A375 (cell line): ENCODE data around the gene EPHB6. TPM values are rescaled to one million over a fixed set of nuclear protein-coding genes. Genes with fewer than 3 reads are reported as not detected.

Experiments used
- total RNA-seq: library from RNA; depleted of rRNA; stranded (reverse); fragments of >200 nt; shearing (Covaris generic); gene quantifications from 2 replicates; pipeline ENCODE4 v1.2.3, GENCODE V29; 2014; rRNA removed

The EPHB6 gene
- total RNA-seq, result not detected in 2 replicates

DNA sequence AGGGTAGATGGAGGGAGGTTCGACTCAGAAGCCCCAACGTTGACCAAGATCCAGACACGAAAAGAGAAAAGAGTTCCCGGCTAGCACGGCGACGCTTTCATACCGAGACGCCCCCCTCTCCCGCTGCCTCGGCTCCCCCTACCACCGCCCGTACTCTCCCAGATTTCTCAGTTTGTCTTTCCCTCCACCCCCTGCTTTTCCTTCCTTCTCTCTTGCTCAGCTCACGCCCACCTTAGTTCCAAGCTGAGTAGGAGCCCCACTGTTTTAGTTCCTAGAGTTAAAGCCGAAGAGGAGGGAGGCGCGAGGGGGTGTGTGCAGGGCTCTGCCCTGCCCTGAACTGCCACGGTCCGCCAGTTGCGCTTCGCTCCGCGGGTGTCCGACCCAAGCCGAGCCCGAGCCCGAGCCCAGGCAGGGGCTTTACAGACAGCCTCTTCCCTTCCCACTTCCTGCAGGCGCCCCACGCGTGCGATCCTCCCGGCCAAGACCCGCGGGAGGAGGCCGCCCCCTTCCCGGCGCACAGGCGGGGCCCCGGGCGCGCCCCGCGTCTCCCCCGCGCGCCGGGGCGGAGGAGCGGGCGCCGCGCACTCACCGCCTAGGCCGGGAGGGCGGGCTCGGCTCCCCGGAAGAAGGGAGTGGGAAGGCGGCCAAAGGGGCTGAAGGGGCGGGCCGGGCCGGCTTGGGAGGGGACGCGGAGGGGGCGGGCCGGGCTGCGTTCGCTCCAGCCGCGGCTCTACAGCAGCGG, at the start of gene EPHB6:
TSS of gene EPHB6 (plus strand) at position 705 of the 742 bp plus-strand sequence. CDS start 8,152 bp downstream, outside the sequence.

DNA sequence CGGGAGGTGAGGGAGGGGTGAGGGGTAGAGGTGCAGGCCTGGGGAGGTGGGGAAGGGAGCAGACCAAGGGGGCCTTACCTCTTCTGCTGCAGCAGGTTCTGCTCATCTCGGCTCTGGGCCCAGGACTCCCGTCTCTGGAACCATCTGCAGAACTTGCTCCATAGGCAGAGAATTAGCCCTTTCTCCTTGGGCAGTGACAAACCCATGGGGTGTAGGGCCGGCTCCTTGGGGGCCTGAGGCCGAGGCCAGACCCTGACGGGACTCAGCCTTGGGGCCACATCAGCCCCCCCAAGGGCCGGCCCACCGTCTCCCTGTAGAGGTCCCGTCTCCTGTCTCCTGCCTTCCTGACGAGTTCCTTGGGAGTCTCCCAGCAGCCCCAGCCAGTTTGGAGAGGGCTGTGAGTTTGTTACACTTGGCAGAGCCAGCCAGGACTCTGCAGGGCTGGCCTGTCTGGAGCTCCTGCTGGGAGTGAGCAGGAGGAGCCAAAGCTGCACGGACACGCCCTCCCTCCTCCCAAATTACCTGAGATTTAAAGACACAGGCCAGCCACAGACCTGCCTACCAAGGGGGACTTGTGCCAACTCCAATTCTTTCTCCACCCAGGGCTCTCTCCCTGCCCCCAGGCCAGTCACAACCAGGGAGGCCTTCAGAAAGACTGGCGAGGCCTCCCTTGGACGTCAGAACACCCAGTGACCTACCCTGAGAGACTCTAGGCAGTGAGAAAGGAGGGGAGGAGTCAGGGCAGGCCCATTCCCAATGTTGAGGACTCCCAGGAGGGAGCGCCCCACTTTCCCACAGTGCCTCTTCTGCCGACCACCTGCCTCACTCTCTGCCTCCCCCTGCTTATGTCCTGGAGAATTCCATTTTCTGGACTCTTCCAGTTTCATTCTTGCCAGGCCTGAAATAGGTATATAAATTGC, 30.7 kb downstream of the EPHB6 start, which contains the start of gene TRPV6:
TSS of gene TRPV6 (minus strand) at position 435 of the 920 bp plus-strand sequence.

Other genes starting within 250 kb of the EPHB6 start
- not detected in 2 replicates for gene PRSS1, start 105.6 kb upstream of the EPHB6 start, total RNA-seq
- not detected in 2 replicates for gene PRSS2, start 84.1 kb upstream of the EPHB6 start, total RNA-seq
- gene TRPV6, start 30.7 kb downstream of the EPHB6 start, total RNA-seq, result 0.11 TPM in 1 of 2 replicates, not detected in the other
- gene TRPV5, start 78.7 kb downstream of the EPHB6 start, total RNA-seq, result 0.05 TPM in 1 of 2 replicates, not detected in the other
- not detected in 2 replicates for gene LLCFC1, start 84.4 kb downstream of the EPHB6 start, total RNA-seq
- 0.45 and 0.83 TPM in 2 replicates for gene KEL, start 107.3 kb downstream of the EPHB6 start, total RNA-seq
- 0.38 TPM in 1 of 2 replicates, not detected in the other for gene OR9A2, start 172.1 kb downstream of the EPHB6 start, total RNA-seq
- gene OR6V1, start 197.3 kb downstream of the EPHB6 start, total RNA-seq, result not detected in 2 replicates